H9 (cell line): Measurements from ENCODE around the gene FEZ2. TPM values are rescaled to one million over a fixed set of nuclear protein-coding genes. Genes with fewer than 3 reads are reported as not detected.

Source experiments
- DNase-seq: peaks from one replicate; pipeline ENCODE4 v3.0.0-alpha.2; 2017
- H2AFZ ChIP-seq: one replicate; pipeline ENCODE4 v1.6.1; 2013; ENCODE audit warnings: mild to moderate bottlenecking, low read length, control low read depth, moderate library complexity
- H2AK5ac ChIP-seq: 2 replicates; pipeline ENCODE4 v1.6.1; 2013; ENCODE audit warnings: low read length, control low read depth, mixed read lengths; ENCODE audit not compliant: insufficient read length
- H2BK120ac ChIP-seq: one replicate; pipeline ENCODE4 v1.6.1; 2013; ENCODE audit warnings: low read depth, mild to moderate bottlenecking, low read length, control low read depth, inconsistent platforms; ENCODE audit not compliant: poor library complexity, severe bottlenecking
- H2BK12ac ChIP-seq: 2 replicates; pipeline ENCODE4 v1.6.1; 2013; ENCODE audit warnings: low read length, control low read depth, mixed read lengths, low read depth; ENCODE audit not compliant: insufficient read length
- H2BK15ac ChIP-seq: 2 replicates; pipeline ENCODE4 v1.6.1; 2013; ENCODE audit warnings: low read depth, low read length, control low read depth
- H2BK20ac ChIP-seq: one replicate; pipeline ENCODE4 v1.6.1; 2013; ENCODE audit warnings: low read depth, mild to moderate bottlenecking, low read length, control low read depth, inconsistent platforms; ENCODE audit not compliant: poor library complexity, severe bottlenecking
- H2BK5ac ChIP-seq: 2 replicates; pipeline ENCODE4 v1.6.1; 2013; ENCODE audit warnings: low read length, control low read depth, mixed read lengths; ENCODE audit not compliant: insufficient read length
- H3K14ac ChIP-seq: 2 replicates; pipeline ENCODE4 v1.6.1; 2013; ENCODE audit warnings: low read length, control low read depth; ENCODE audit not compliant: insufficient read depth
- H3K18ac ChIP-seq: 2 replicates; pipeline ENCODE4 v1.6.1; 2013; ENCODE audit warnings: low read depth, mild to moderate bottlenecking, mixed read lengths, low read length, control low read depth; ENCODE audit not compliant: insufficient read length
- H3K23ac ChIP-seq: 2 replicates; pipeline ENCODE4 v1.6.1; 2013; ENCODE audit warnings: low read length, control low read depth, mixed read lengths, low read depth; ENCODE audit not compliant: insufficient read length
- H3K23me2 ChIP-seq: 2 replicates; pipeline ENCODE4 v1.6.1; 2013; ENCODE audit warnings: low read depth, mild to moderate bottlenecking, mixed read lengths, low read length, control low read depth; ENCODE audit not compliant: insufficient read length, poor library complexity, severe bottlenecking
- H3K27ac ChIP-seq: 2 replicates; pipeline ENCODE4 v1.5.1; 2013; ENCODE audit warnings: low read length, control low read depth, mixed read lengths, low read depth; ENCODE audit not compliant: insufficient read length
- H3K27me3 ChIP-seq: 2 replicates; pipeline ENCODE4 v1.6.1; 2013; ENCODE audit warnings: low read length, control low read depth, inconsistent platforms; ENCODE audit not compliant: insufficient read depth
- H3K4ac ChIP-seq: 2 replicates; pipeline ENCODE4 v1.6.1; 2013; ENCODE audit warnings: low read depth, mild to moderate bottlenecking, control low read depth, inconsistent platforms, low read length, moderate library complexity
- H3K4me1 ChIP-seq: 2 replicates; pipeline ENCODE4 v1.6.1; 2013; ENCODE audit warnings: low read length, control low read depth, inconsistent platforms; ENCODE audit not compliant: insufficient read depth
- H3K4me2 ChIP-seq: 2 replicates; pipeline ENCODE4 v1.6.1; 2013; ENCODE audit warnings: low read length, control low read depth, mixed read lengths; ENCODE audit not compliant: insufficient read length, insufficient read depth
- H3K56ac ChIP-seq: 2 replicates; pipeline ENCODE4 v1.6.1; 2013; ENCODE audit warnings: low read depth, mild to moderate bottlenecking, mixed read lengths, low read length, control low read depth; ENCODE audit not compliant: insufficient read length
- H3K79me1 ChIP-seq: 2 replicates; pipeline ENCODE4 v1.6.1; 2013; ENCODE audit warnings: low read depth, mild to moderate bottlenecking, moderate library complexity, low read length, control low read depth, inconsistent platforms; ENCODE audit not compliant: insufficient read depth, poor library complexity, severe bottlenecking
- H3K79me2 ChIP-seq: 2 replicates; pipeline ENCODE4 v1.6.1; 2013; ENCODE audit warnings: low read length, control low read depth, inconsistent platforms; ENCODE audit not compliant: insufficient read depth
- H3K9ac ChIP-seq: 2 replicates; pipeline ENCODE4 v1.6.1; 2013; ENCODE audit warnings: low read length, control low read depth, mixed read lengths; ENCODE audit not compliant: insufficient read length; ENCODE audit errors: extremely low read depth
- H3K9me3 ChIP-seq: one replicate; pipeline ENCODE4 v1.6.1; 2013; ENCODE audit warnings: low read depth, low read length, inconsistent platforms; ENCODE audit not compliant: control insufficient read depth
- H3T11ph ChIP-seq: one replicate; pipeline ENCODE4 v1.6.1; 2013; ENCODE audit warnings: mild to moderate bottlenecking, low read length, control low read depth, inconsistent platforms
- H4K20me1 ChIP-seq: one replicate; pipeline ENCODE4 v1.6.1; 2013; ENCODE audit not compliant: control insufficient read depth, insufficient read length, insufficient read depth
- H4K5ac ChIP-seq: 2 replicates; pipeline ENCODE4 v1.6.1; 2013; ENCODE audit warnings: low read depth, mild to moderate bottlenecking, mixed read lengths, low read length, control low read depth; ENCODE audit not compliant: insufficient read length
- H4K8ac ChIP-seq: replicated peaks from 2 replicates; pipeline ENCODE4 v1.6.1; 2013; ENCODE audit warnings: low read length, control low read depth, mixed read lengths, low read depth; ENCODE audit not compliant: insufficient read length
- H4K91ac ChIP-seq: 2 replicates; pipeline ENCODE4 v1.6.1; 2013; ENCODE audit warnings: low read depth, mild to moderate bottlenecking, moderate library complexity, mixed read lengths, low read length, control low read depth; ENCODE audit not compliant: insufficient read length
- H3K27ac Mint-ChIP-seq, 3 experiments: 2 replicates in 2 of 3; 3 replicates in 1 of 3; pipeline ENCODE4 v1.8.0; 2020 to 2021; ENCODE audit warnings: mixed read lengths in 3 of 3, mild to moderate bottlenecking in 1 of 3, moderate library complexity in 1 of 3
- H3K27me3 Mint-ChIP-seq: 2 replicates; pipeline ENCODE4 v1.8.0; 2021; ENCODE audit warnings: low read depth, mild to moderate bottlenecking, moderate library complexity, mixed read lengths
- H3K36me3 Mint-ChIP-seq, 3 experiments: 2 replicates in 2 of 3; 3 replicates in 1 of 3; pipeline ENCODE4 v1.8.0; 2020 to 2021; ENCODE audit warnings: low read depth in 3 of 3, mixed read lengths in 3 of 3; ENCODE audit not compliant: insufficient read depth in 1 of 3
- H3K4me1 Mint-ChIP-seq, 2 experiments: 2 replicates each; pipeline ENCODE4 v1.8.0; 2020; ENCODE audit warnings: mixed read lengths in 2 of 2
- H3K4me3 Mint-ChIP-seq, 2 experiments: 2 replicates in 1 of 2; 3 replicates in 1 of 2; pipeline ENCODE4 v1.8.0; 2020 to 2021; ENCODE audit warnings: mild to moderate bottlenecking in 2 of 2, mixed read lengths in 2 of 2, moderate library complexity in 1 of 2
- H3K9me3 Mint-ChIP-seq, 2 experiments: 2 replicates in 1 of 2; 3 replicates in 1 of 2; pipeline ENCODE4 v1.8.0; 2020; ENCODE audit warnings: mild to moderate bottlenecking in 2 of 2, mixed read lengths in 2 of 2, moderate library complexity in 1 of 2
- WGBS: extraction: QIAGEN DNeasy Blood & Tissue Kit; methylation state at CpG from one replicate; pipeline ENCODE4 v1.1.7; 2013; ENCODE audit warnings: missing lambda C conversion rate, low lambda C conversion rate, mixed read lengths; ENCODE audit not compliant: insufficient read length; ENCODE audit errors: extremely low coverage; 5-methylcytosine and 5-hydroxymethylcytosine counted together
- total RNA-seq: library from RNA; stranded (reverse); gene quantifications from 2 replicates; pipeline ENCODE4 v1.2.1, GENCODE V29; 2021
- TF ChIP-seq, protein P1 (sequence below): fragments of 200-600 bp; sonication (generic); conservative IDR thresholded peaks from 3 replicates; pipeline ENCODE4 v1.8.0; 2021; ENCODE audit warnings: antibody characterized with exemption, mild to moderate bottlenecking

FEZ2 gene
- total RNA-seq, 1 experiment from 2014 or later = 27.7 TPM

DNA sequence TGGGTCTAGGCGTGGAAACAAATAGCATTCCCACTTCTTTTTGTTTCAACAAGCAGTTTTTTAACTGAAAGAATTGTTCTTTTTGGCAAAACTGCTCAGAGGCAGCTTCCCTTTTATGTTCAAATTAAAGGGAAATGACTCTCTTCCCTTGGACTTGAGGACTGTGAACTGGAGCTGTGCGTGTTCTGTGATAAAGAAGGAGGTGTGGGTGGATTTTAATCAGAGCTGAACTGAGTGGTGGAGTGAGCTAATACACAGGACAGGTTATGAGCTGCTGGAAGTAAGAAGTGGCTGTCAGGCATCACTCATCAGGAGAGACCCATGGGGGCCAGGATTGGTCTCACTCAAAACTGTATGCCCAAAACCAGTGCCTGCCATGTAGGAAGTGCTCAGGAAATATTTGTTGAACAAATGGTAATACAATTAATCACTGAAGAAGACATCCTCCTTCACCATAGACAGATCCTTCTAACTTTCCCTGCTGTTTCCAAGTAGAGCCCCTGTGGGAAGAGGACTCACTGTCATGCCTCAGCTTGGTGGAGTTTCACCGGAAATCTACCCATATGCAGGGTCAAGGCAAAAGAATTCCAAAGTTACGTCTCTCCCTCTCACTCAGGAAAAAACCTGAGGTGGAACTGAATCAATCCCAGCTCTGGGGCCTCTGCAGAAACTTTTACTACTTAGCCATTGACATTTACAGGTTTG, 55.9 kb downstream of the FEZ2 start:
- no peak overlapping the region for H2AK5ac ChIP-seq
- no peak overlapping the region for H3K56ac ChIP-seq
- no peak overlapping the region for H3K9ac ChIP-seq
- H3K27me3 ChIP-seq = no peaks in the 10 kb centered on the region
- no peak overlapping the region for H3K4me2 ChIP-seq
- no peak overlapping the region for H2BK120ac ChIP-seq
- WGBS = no CpG with 5 or more reads among the region's 4 CpGs
- TF ChIP-seq, protein P1, sequence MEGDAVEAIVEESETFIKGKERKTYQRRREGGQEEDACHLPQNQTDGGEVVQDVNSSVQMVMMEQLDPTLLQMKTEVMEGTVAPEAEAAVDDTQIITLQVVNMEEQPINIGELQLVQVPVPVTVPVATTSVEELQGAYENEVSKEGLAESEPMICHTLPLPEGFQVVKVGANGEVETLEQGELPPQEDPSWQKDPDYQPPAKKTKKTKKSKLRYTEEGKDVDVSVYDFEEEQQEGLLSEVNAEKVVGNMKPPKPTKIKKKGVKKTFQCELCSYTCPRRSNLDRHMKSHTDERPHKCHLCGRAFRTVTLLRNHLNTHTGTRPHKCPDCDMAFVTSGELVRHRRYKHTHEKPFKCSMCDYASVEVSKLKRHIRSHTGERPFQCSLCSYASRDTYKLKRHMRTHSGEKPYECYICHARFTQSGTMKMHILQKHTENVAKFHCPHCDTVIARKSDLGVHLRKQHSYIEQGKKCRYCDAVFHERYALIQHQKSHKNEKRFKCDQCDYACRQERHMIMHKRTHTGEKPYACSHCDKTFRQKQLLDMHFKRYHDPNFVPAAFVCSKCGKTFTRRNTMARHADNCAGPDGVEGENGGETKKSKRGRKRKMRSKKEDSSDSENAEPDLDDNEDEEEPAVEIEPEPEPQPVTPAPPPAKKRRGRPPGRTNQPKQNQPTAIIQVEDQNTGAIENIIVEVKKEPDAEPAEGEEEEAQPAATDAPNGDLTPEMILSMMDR = no peak
- H3K23me2 ChIP-seq = no peaks in the 10 kb centered on the region
- no peak overlapping the region for H4K5ac ChIP-seq
- Mint-ChIP-seq H3K4me1 (no peaks in the 10 kb centered on the region), H3K4me3 (no peak overlapping the region), H3K27me3 (no peaks in the 10 kb centered on the region), H3K36me3 (peaks cover 8 to 43% (median 21%) of the 10 kb centered on the region in 3 experiments; a peak in 6 of 7 replicates), H3K9me3 (no peaks in the 10 kb centered on the region), H3K27ac (peak overlapping the region in 2 of 3 experiments; percentile 4 to 23; a peak in 4 of 7 replicates)
- no peak for DNase-seq
- H4K20me1 ChIP-seq = no peaks in the 10 kb centered on the region
- H3K4ac ChIP-seq = no peak overlapping the region
- H2AFZ ChIP-seq = no peak overlapping the region
- H3T11ph ChIP-seq = no peak overlapping the region
- H3K27ac ChIP-seq = no peak overlapping the region
- no peaks in the 10 kb centered on the region for H3K4me1 ChIP-seq
- H3K79me2 ChIP-seq = no peaks in the 10 kb centered on the region
- H3K23ac ChIP-seq = no peak overlapping the region
- H4K8ac ChIP-seq = no peak overlapping the region
- H2BK15ac ChIP-seq = no peak overlapping the region
- no peak overlapping the region for H2BK5ac ChIP-seq
- H3K9me3 ChIP-seq = no peaks in the 10 kb centered on the region
- H3K18ac ChIP-seq = no peak overlapping the region
- no peak overlapping the region for H2BK12ac ChIP-seq
- no peak overlapping the region for H3K14ac ChIP-seq
- no peak overlapping the region for H2BK20ac ChIP-seq
- no peak overlapping the region for H4K91ac ChIP-seq
- no peaks in the 10 kb centered on the region for H3K79me1 ChIP-seq
